Measurements from ENCODE around the gene HPCAL1.

GRCh38 chr2:10397297-10397875 lies 94.7 kb downstream of the HPCAL1 start:
- no peak for TF ChIP-seq POLR2A (IDR thresholded peaks at IDR 0.05)
- TF ChIP-seq CTCF (IDR thresholded peaks at IDR 0.05): no peak
